GM18505 (cell line): ENCODE data around the gene PGLYRP3.

Experiments used
- ATAC-seq: cut with Tn5 transposase; IDR thresholded peaks from one replicate; pipeline ENCODE4 v1.9.1; 2021; ENCODE audit not compliant: unreplicated experiment
- POLR2A ChIP-seq: IDR thresholded peaks from 4 replicates; pipeline ENCODE4 v1.6.1; 2011; ENCODE audit warnings: borderline replicate concordance; ENCODE audit not compliant: insufficient read depth, insufficient read length; ENCODE audit errors: extremely low read depth

PGLYRP3 gene

GRCh38 chr1:153310526-153310925, 2.2 kb downstream of the PGLYRP3 start:
- ATAC-seq: no peak
- TF ChIP-seq POLR2A: no peak

GRCh38 chr1:153309441-153309840, 3.3 kb downstream of the PGLYRP3 start:
- no peak for ATAC-seq
- no peak for TF ChIP-seq POLR2A

GRCh38 chr1:153308540-153308939, 4.2 kb downstream of the PGLYRP3 start:
- TF ChIP-seq POLR2A: no peak

GRCh38 chr1:153307221-153307600, 5.5 kb downstream of the PGLYRP3 start:
- no peak for TF ChIP-seq POLR2A
- no peak for ATAC-seq

More at GRCh38 chr1:153308540-153308939, 4.2 kb downstream of the PGLYRP3 start:
- no peak for ATAC-seq

GRCh38 chr1:153306303-153307220, 6.2 kb downstream of the PGLYRP3 start:
- no peak for TF ChIP-seq POLR2A
- no peak for ATAC-seq

GRCh38 chr1:153305682-153306081, 7.1 kb downstream of the PGLYRP3 start:
- no peak for ATAC-seq
- TF ChIP-seq POLR2A: no peak

- ATAC-seq: no peak
- no peak for TF ChIP-seq POLR2A
Observed at GRCh38 chr1:153302308-153302707, 10.4 kb downstream of the PGLYRP3 start.

GRCh38 chr1:153293851-153294250, 18.9 kb downstream of the PGLYRP3 start:
- no peak for TF ChIP-seq POLR2A
- no peak for ATAC-seq

- no peak for TF ChIP-seq POLR2A
- no peak for ATAC-seq
Observed at GRCh38 chr1:153293480-153293775, 19.3 kb downstream of the PGLYRP3 start.

GRCh38 chr1:153292740-153293479, 19.8 kb downstream of the PGLYRP3 start:
- ATAC-seq: no peak
- TF ChIP-seq POLR2A: no peak

GRCh38 chr1:153292185-153292584, 20.6 kb downstream of the PGLYRP3 start:
- TF ChIP-seq POLR2A: no peak
- ATAC-seq: no peak

- no peak for ATAC-seq
- no peak for TF ChIP-seq POLR2A
Observed at GRCh38 chr1:153291514-153291913, 21.2 kb downstream of the PGLYRP3 start.

GRCh38 chr1:153288634-153289275, 24.0 kb downstream of the PGLYRP3 start:
- no peak for TF ChIP-seq POLR2A
- ATAC-seq: no peak
